Stimulated activated CD4-positive, alpha-beta T cell treated with anti-CD3 and anti-CD28 coated beads, TNF-alpha, amount 100 ng/mL, for 48 hours (primary cell): ENCODE data around the gene ZBTB48.

Source experiments
- DNase-seq, 3 donors: peaks; one replicate each; pipeline ENCODE4 v3.0.0-alpha.2; 2020; ENCODE audit warnings: low read depth in 3 of 3

ZBTB48 gene

GRCh38 chr1:6612641-6613360, 33.0 kb downstream of the ZBTB48 start:
- peak in 1 of 3 donors; percentile 24 for DNase-seq

GRCh38 chr1:6613361-6614018, 33.7 kb downstream of the ZBTB48 start, which contains the start of gene PHF13:
PHF13 (plus strand) TSS chr1:6613731; CDS start chr1:6614067, 336 bp downstream.
- peak; percentile 99 to 100 (median 99) for DNase-seq

- DNase-seq = peak in 1 of 3 donors; percentile 63
These were observed 34.5 kb downstream of the ZBTB48 start for GRCh38 chr1:6614019-6614928.

GRCh38 chr1:6614929-6615785, 35.4 kb downstream of the ZBTB48 start:
- DNase-seq = no peak

- DNase-seq = no peak
These were observed 39.3 kb downstream of the ZBTB48 start for GRCh38 chr1:6619045-6619444.

- DNase-seq = no peak
These were observed 41.9 kb downstream of the ZBTB48 start for GRCh38 chr1:6621429-6622391.

- DNase-seq = no peak
These were observed 42.8 kb downstream of the ZBTB48 start for GRCh38 chr1:6622396-6623152.

- no peak for DNase-seq
These were observed 43.6 kb downstream of the ZBTB48 start for GRCh38 chr1:6623269-6623965.

GRCh38 chr1:6624710-6625583, 45.2 kb downstream of the ZBTB48 start, which contains the start of gene THAP3:
THAP3 (plus strand) TSS chr1:6624868; CDS start chr1:6625219, 351 bp downstream.
- peak; percentile 75 to 91 (median 75) for DNase-seq

GRCh38 chr1:6625584-6626149, 45.9 kb downstream of the ZBTB48 start:
- DNase-seq = peak in 1 of 3 donors; percentile 7

GRCh38 chr1:6627031-6627430, 47.2 kb downstream of the ZBTB48 start:
- no peak for DNase-seq

GRCh38 chr1:6627841-6628545, 48.2 kb downstream of the ZBTB48 start:
- no peak for DNase-seq

- no peak for DNase-seq
These were observed 49.2 kb downstream of the ZBTB48 start for GRCh38 chr1:6628971-6629479.

GRCh38 chr1:6630027-6630426, 50.2 kb downstream of the ZBTB48 start:
- no peak for DNase-seq

- no peak for DNase-seq
These were observed 51.3 kb downstream of the ZBTB48 start for GRCh38 chr1:6631058-6631457.
